SK-N-SH (cell line): ENCODE measurements around the gene LRMDA. TPM values are rescaled to one million over a fixed set of nuclear protein-coding genes. Genes with fewer than 3 reads are reported as not detected.

Source experiments
- CTCF ChIA-PET: fragments of 300-600, 350-600 bp; formaldehyde crosslinking; extraction: SDS; loops from one replicate; lab custom pipeline; 2021; lab: Yijun Ruan, JAX
- POLR2A ChIA-PET: fragments of 350-600 bp; sonication (Branson Sonifier 250); formaldehyde crosslinking; extraction: SDS; loops from one replicate; lab custom pipeline; 2020; ENCODE audit warnings: antibody characterized with exemption, inconsistent platforms; lab: Yijun Ruan, JAX
- DNase-seq: peaks from one replicate; pipeline ENCODE4 v3.0.0; 2012
- H2AFZ ChIP-seq: fragments of 200-600 bp; sonication (generic); 2 replicates; pipeline ENCODE4 v1.8.1; 2016; ENCODE audit warnings: antibody characterized with exemption, mild to moderate bottlenecking, low read depth
- H3F3A ChIP-seq: fragments of 200-600 bp; sonication (generic); replicated peaks from 2 replicates; pipeline ENCODE3; 2016; ENCODE audit warnings: antibody characterized with exemption, mild to moderate bottlenecking; ENCODE audit not compliant: insufficient read depth
- H3K27ac ChIP-seq, 2 experiments: fragments of 200-500 bp in 1 of 2; fragments of 200-600 bp in 1 of 2; sonication (Bioruptor generic) in 1 of 2; sonication (generic), shearing (Covaris generic) in 1 of 2; 2 replicates each; pipeline versions ENCODE4 v1.5.1 to v1.6.1; 2014 to 2016; ENCODE audit warnings: low read depth in 2 of 2, inconsistent platforms in 1 of 2, low read length in 1 of 2, mild to moderate bottlenecking in 1 of 2, mixed read lengths in 1 of 2
- H3K27me3 ChIP-seq: fragments of 200-600 bp; sonication (generic), shearing (Covaris generic); 2 replicates; pipeline ENCODE4 v1.6.1; 2016; ENCODE audit warnings: mixed run types; ENCODE audit not compliant: insufficient read depth
- H3K36me3 ChIP-seq, 2 experiments: fragments of 200-500 bp in 1 of 2; fragments of 200-600 bp in 1 of 2; sonication (Bioruptor generic) in 1 of 2; sonication (generic) in 1 of 2; replicated peaks in 1 of 2; 2 replicates each; pipeline versions ENCODE3 to v1.5.1; 2014 to 2016; ENCODE audit warnings: low read length in 1 of 2, mild to moderate bottlenecking in 1 of 2; ENCODE audit not compliant: insufficient read depth in 2 of 2, control insufficient read depth in 1 of 2
- H3K4me1 ChIP-seq, 2 experiments: fragments of 200-500 bp in 1 of 2; fragments of 200-600 bp in 1 of 2; sonication (Bioruptor generic) in 1 of 2; sonication (generic), shearing (Covaris generic) in 1 of 2; 2 replicates each; pipeline versions ENCODE4 v1.5.1 to v1.6.1; 2014 to 2016; ENCODE audit warnings: low read depth in 1 of 2, low read length in 1 of 2, mixed run types in 1 of 2; ENCODE audit not compliant: insufficient read depth in 2 of 2, control insufficient read depth in 1 of 2
- H3K4me2 ChIP-seq: fragments of 200-600 bp; sonication (generic), shearing (Covaris generic); 2 replicates; pipeline ENCODE4 v1.6.1; 2017; ENCODE audit warnings: mixed run types
- H3K4me3 ChIP-seq, 2 experiments: fragments of 200-500 bp in 1 of 2; fragments of 200-600 bp in 1 of 2; sonication (Bioruptor generic) in 1 of 2; sonication (generic), shearing (Covaris generic) in 1 of 2; 2 replicates each; pipeline versions ENCODE4 v1.5.1 to v1.8.1; 2014 to 2016; ENCODE audit warnings: low read depth in 2 of 2, inconsistent platforms in 1 of 2, low read length in 1 of 2, mild to moderate bottlenecking in 1 of 2, mixed read lengths in 1 of 2, moderate library complexity in 1 of 2
- H3K79me2 ChIP-seq: fragments of 200-600 bp; sonication (generic); 2 replicates; pipeline ENCODE4 v1.8.1; 2017; ENCODE audit warnings: mild to moderate bottlenecking; ENCODE audit not compliant: insufficient read depth
- H3K9ac ChIP-seq: fragments of 200-600 bp; sonication (generic); 2 replicates; pipeline ENCODE4 v1.6.1; 2017; ENCODE audit warnings: mixed run types
- H3K9me2 ChIP-seq: fragments of 200-600 bp; sonication (generic); 2 replicates; pipeline ENCODE4 v1.6.1; 2017; ENCODE audit warnings: mixed run types
- H3K9me3 ChIP-seq: fragments of 200-600 bp; sonication (generic); 2 replicates; pipeline ENCODE4 v1.6.1; 2017; ENCODE audit warnings: mixed run types, mild to moderate bottlenecking, moderate library complexity
- H4K20me1 ChIP-seq: fragments of 200-600 bp; sonication (generic); 2 replicates; pipeline ENCODE4 v1.6.1; 2017; ENCODE audit warnings: mild to moderate bottlenecking, mixed run types; ENCODE audit not compliant: insufficient read depth
- CHD2 ChIP-seq: fragments of 150-350 bp; IDR thresholded peaks from 2 replicates; pipeline ENCODE4 v1.6.1; 2018; ENCODE audit warnings: low read length; ENCODE audit not compliant: partially characterized antibody
- EZH2phosphoT487 ChIP-seq: fragments of 200-600 bp; sonication (generic); IDR thresholded peaks from 2 replicates; pipeline ENCODE4 v1.6.1; 2017; ENCODE audit warnings: low read depth, mixed run types, mild to moderate bottlenecking, antibody characterized with exemption, moderate library complexity, borderline replicate concordance
- FOSL2 ChIP-seq: IDR thresholded peaks from 2 replicates; pipeline ENCODE4 v1.4.0; 2012; ENCODE audit warnings: low read depth, mild to moderate bottlenecking, moderate library complexity, borderline replicate concordance
- FOXJ3 ChIP-seq: sonication (generic); formaldehyde crosslinking; IDR thresholded peaks from 2 replicates; pipeline ENCODE4 v1.5.1; 2020; ENCODE audit warnings: mild to moderate bottlenecking, missing genetic modification reagents
- FOXM1 ChIP-seq: IDR thresholded peaks from 2 replicates; pipeline ENCODE4 v1.4.0; 2012; ENCODE audit warnings: low read depth, mild to moderate bottlenecking
- GABPA ChIP-seq: IDR thresholded peaks from 2 replicates; pipeline ENCODE4 v1.4.0; 2012; ENCODE audit warnings: low read depth, mild to moderate bottlenecking
- GATA2 ChIP-seq: sonication (generic); formaldehyde crosslinking; IDR thresholded peaks from 2 replicates; pipeline ENCODE4 v1.5.0; 2020; ENCODE audit warnings: mild to moderate bottlenecking, missing genetic modification reagents
- JUND ChIP-seq: IDR thresholded peaks from 2 replicates; pipeline ENCODE4 v1.4.0; 2012
- MEF2A ChIP-seq: IDR thresholded peaks from 2 replicates; pipeline ENCODE4 v1.4.0; 2012; ENCODE audit warnings: low read depth, borderline replicate concordance
- MXI1 ChIP-seq: IDR thresholded peaks from 2 replicates; pipeline ENCODE4 v1.6.1; 2012; ENCODE audit warnings: mild to moderate bottlenecking, low read depth, low read length, improper control_type of control experiment
- NFIC ChIP-seq: IDR thresholded peaks from 2 replicates; pipeline ENCODE4 v1.4.0; 2012; ENCODE audit warnings: borderline replicate concordance
- NRF1 ChIP-seq: IDR thresholded peaks from 2 replicates; pipeline ENCODE4 v1.6.1; 2012; ENCODE audit warnings: low read depth, mild to moderate bottlenecking, low read length
- PBX3 ChIP-seq: IDR thresholded peaks from 2 replicates; pipeline ENCODE4; 2012
- POLR2AphosphoS5 ChIP-seq: IDR thresholded peaks from 2 replicates; pipeline ENCODE4 v1.6.1; 2012; ENCODE audit warnings: low read depth, low read length
- RCOR1 ChIP-seq: fragments of 150-350 bp; IDR thresholded peaks from 2 replicates; pipeline ENCODE4 v1.6.1; 2017; ENCODE audit warnings: antibody characterized with exemption, low read length
- REST ChIP-seq: IDR thresholded peaks from 2 replicates; pipeline ENCODE4 v1.6.1; 2012; ENCODE audit warnings: mild to moderate bottlenecking, low read depth, low read length, moderate library complexity
- RFX5 ChIP-seq: IDR thresholded peaks from 2 replicates; pipeline ENCODE4 v1.6.1; 2012; ENCODE audit warnings: mild to moderate bottlenecking, improper control_type of control experiment, low read length
- RXRA ChIP-seq: IDR thresholded peaks from 2 replicates; pipeline ENCODE4 v1.4.0; 2012; ENCODE audit warnings: low read depth, mild to moderate bottlenecking, borderline replicate concordance
- SIN3A ChIP-seq: IDR thresholded peaks from 2 replicates; pipeline ENCODE4 v1.6.1; 2012; ENCODE audit warnings: low read depth, mild to moderate bottlenecking, low read length, moderate library complexity, borderline replicate concordance
- TAF1 ChIP-seq: IDR thresholded peaks from 2 replicates; pipeline ENCODE4 v1.6.1; 2012; ENCODE audit warnings: low read depth, mild to moderate bottlenecking, low read length, moderate library complexity, borderline replicate concordance
- TCF12 ChIP-seq: IDR thresholded peaks from 2 replicates; pipeline ENCODE4 v1.4.0; 2012
- YY1 ChIP-seq: IDR thresholded peaks from 2 replicates; pipeline ENCODE4 v1.4.0; 2012; ENCODE audit warnings: low read depth, mild to moderate bottlenecking
- WGBS: methylation state at CpG from one replicate; pipeline ENCODE4 v1.1.6; 2017; ENCODE audit warnings: low lambda C conversion rate; 5-methylcytosine and 5-hydroxymethylcytosine counted together
- polyA plus RNA-seq, 3 experiments: library from polyadenylated mRNA; depleted of rRNA; stranded (reverse); fragments of >200 nt; gene quantifications; 2 replicates each; pipeline ENCODE4 v1.2.3, GENCODE V29; 2012
- TF ChIP-seq, protein P1 (sequence below): IDR thresholded peaks from 2 replicates; pipeline ENCODE4 v1.4.0; 2012; ENCODE audit warnings: low read depth, borderline replicate concordance

Gene LRMDA
- polyA plus RNA-seq, 1 of the 3 experiments (the other 2 are of a cell fraction): 0.95 TPM

- TF ChIP-seq PBX3 (no peak), FOXJ3 (CRISPR knock-in tag) (no peak), EZH2phosphoT487 (no peak), CHD2 (no peak), YY1 (no peak), GABPA (no peak), JUND (no peak)
- WGBS: 73% methylated on average over 7 of the region's 7 CpGs
- Histone ChIP-seq H3K36me3 (no peaks in the 10 kb centered on the region), H3K27ac (no peak overlapping the region), H3K9me3 (no peaks in the 10 kb centered on the region), H3K9ac (no peak overlapping the region), H4K20me1 (no peaks in the 10 kb centered on the region), H3F3A (no peaks in the 10 kb centered on the region), H2AFZ (no peak overlapping the region), H3K4me2 (no peak overlapping the region), H3K9me2 (no peaks in the 10 kb centered on the region), H3K4me1 (no peaks in the 10 kb centered on the region), H3K4me3 (no peak overlapping the region), H3K27me3 (no peaks in the 10 kb centered on the region), H3K79me2 (no peaks in the 10 kb centered on the region)
- CTCF ChIA-PET: interaction anchor here (0.6 kb wide), 1 partner anchor 92 kb away, joined by 3 read pairs; no protein-coding TSS in a partner anchor
- POLR2A ChIA-PET: no interaction called here
- no peak for DNase-seq
Measured at GRCh38 chr10:75951627-75952026, 520.2 kb downstream of the LRMDA start.

DNA sequence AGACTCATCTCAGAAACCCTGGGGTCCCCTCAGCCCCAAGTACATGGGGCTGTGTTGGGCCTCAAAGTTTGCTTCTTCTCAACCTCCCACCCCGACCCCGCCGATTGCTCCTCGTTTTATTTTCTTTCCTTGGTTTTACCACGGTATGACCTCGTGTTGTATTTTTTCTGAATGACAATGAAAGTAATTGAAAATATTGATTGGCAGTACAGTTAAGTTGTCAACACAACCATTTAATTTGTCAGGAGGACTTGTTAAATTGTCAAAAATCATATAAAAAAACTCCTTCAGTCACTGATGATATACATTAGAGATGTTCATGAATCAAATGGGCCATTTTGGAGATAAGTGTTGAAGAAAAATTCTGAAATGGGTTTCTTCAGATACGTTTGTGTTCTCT lies 520.7 kb downstream of the LRMDA start:
- Histone ChIP-seq H4K20me1 (no peaks in the 10 kb centered on the region), H3K9me3 (no peaks in the 10 kb centered on the region), H3K4me1 (no peaks in the 10 kb centered on the region), H3K9me2 (no peaks in the 10 kb centered on the region), H3K27me3 (no peaks in the 10 kb centered on the region), H3K36me3 (no peaks in the 10 kb centered on the region), H3K4me2 (no peak overlapping the region), H2AFZ (no peak overlapping the region), H3K79me2 (no peaks in the 10 kb centered on the region), H3K27ac (no peak overlapping the region), H3K9ac (no peak overlapping the region), H3F3A (no peaks in the 10 kb centered on the region), H3K4me3 (no peak overlapping the region)
- WGBS: 70% methylated on average over 7 of the region's 7 CpGs
- ChIA-PET CTCF (no interaction called here), POLR2A (no interaction called here)
- TF ChIP-seq RCOR1 (no peak), TAF1 (no peak), POLR2AphosphoS5 (no peak), GATA2 (CRISPR knock-in tag) (no peak), PBX3 (no peak), CHD2 (no peak), SIN3A (no peak), FOSL2 (no peak), MEF2A (no peak), NRF1 (no peak), REST (no peak), GABPA (no peak), RXRA (no peak), TCF12 (no peak), JUND (no peak), NFIC (no peak), FOXM1 (no peak), RFX5 (no peak), MXI1 (no peak)
- TF ChIP-seq, protein P1, sequence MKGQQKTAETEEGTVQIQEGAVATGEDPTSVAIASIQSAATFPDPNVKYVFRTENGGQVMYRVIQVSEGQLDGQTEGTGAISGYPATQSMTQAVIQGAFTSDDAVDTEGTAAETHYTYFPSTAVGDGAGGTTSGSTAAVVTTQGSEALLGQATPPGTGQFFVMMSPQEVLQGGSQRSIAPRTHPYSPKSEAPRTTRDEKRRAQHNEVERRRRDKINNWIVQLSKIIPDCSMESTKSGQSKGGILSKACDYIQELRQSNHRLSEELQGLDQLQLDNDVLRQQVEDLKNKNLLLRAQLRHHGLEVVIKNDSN: no peak
- DNase-seq: no peak
